Measurements from ENCODE around the gene RBFOX1.

RBFOX1 gene

GRCh38 chr16:7755347-7755882 lies 422.8 kb downstream of the RBFOX1 start:
- no peak overlapping the region for H3K4me3 ChIP-seq (replicated peaks; ENCODE audit: low read depth, low read length)
- TF ChIP-seq, protein P1, sequence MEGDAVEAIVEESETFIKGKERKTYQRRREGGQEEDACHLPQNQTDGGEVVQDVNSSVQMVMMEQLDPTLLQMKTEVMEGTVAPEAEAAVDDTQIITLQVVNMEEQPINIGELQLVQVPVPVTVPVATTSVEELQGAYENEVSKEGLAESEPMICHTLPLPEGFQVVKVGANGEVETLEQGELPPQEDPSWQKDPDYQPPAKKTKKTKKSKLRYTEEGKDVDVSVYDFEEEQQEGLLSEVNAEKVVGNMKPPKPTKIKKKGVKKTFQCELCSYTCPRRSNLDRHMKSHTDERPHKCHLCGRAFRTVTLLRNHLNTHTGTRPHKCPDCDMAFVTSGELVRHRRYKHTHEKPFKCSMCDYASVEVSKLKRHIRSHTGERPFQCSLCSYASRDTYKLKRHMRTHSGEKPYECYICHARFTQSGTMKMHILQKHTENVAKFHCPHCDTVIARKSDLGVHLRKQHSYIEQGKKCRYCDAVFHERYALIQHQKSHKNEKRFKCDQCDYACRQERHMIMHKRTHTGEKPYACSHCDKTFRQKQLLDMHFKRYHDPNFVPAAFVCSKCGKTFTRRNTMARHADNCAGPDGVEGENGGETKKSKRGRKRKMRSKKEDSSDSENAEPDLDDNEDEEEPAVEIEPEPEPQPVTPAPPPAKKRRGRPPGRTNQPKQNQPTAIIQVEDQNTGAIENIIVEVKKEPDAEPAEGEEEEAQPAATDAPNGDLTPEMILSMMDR (IDR thresholded peaks at IDR 0.05; ENCODE audit: low read length, missing control alignments) = no peak
- no peak for DNase-seq (ENCODE audit: low read depth)

All from fibroblast of pulmonary artery (primary cell).